Stimulated activated CD4-positive, alpha-beta T cell treated with anti-CD3 and anti-CD28 coated beads, TNF-alpha, amount 100 ng/mL, for 24 hours (primary cell): Measurements from ENCODE around the gene ANG.
"Not testable (repeated sequence)": the region's sequence is repeated elsewhere in the genome, so short reads cannot be mapped to it uniquely, and the experiment has no call there.

Experiments
- DNase-seq, 3 experiments: peaks; one replicate each; pipeline ENCODE4 v3.0.0-alpha.2; 2020; ENCODE audit warnings: low read depth in 3 of 3

ANG gene

GRCh38 chr14:20688167-20688839, at the start of gene ANG:
ANG (plus strand) TSS chr14:20688764; CDS start chr14:20693565, 4,801 bp downstream.
- DNase-seq, result no peak

- no peak for DNase-seq
Measured at GRCh38 chr14:20641591-20641990, 47.0 kb upstream of the ANG start, which contains the start of gene OR6S1. OR6S1 (minus strand) TSS chr14:20641691; CDS start chr14:20641691, 0 bp downstream.

GRCh38 chr14:20642182-20642581, 46.4 kb upstream of the ANG start:
- no peak for DNase-seq

GRCh38 chr14:20642755-20643154, 45.8 kb upstream of the ANG start:
- not testable (repeated sequence) for DNase-seq

GRCh38 chr14:20644520-20644919, 44.0 kb upstream of the ANG start:
- DNase-seq, result no peak

GRCh38 chr14:20645481-20645880, 43.1 kb upstream of the ANG start:
- DNase-seq, result no peak

- peak in 2 of 3 experiments; percentile 46 to 73 for DNase-seq
Measured at GRCh38 chr14:20652996-20653975, 35.3 kb upstream of the ANG start.

GRCh38 chr14:20655851-20656250, 32.7 kb upstream of the ANG start:
- DNase-seq, result no peak

- no peak for DNase-seq
Measured at GRCh38 chr14:20656274-20656673, 32.3 kb upstream of the ANG start.

GRCh38 chr14:20657216-20658211, 31.1 kb upstream of the ANG start:
- DNase-seq, result peak in 1 of 3 experiments; percentile 32

- DNase-seq, result no peak
Measured at GRCh38 chr14:20658246-20658645, 30.3 kb upstream of the ANG start.

GRCh38 chr14:20659336-20659735, 29.2 kb upstream of the ANG start:
- DNase-seq, result no peak

GRCh38 chr14:20659813-20660395, 28.7 kb upstream of the ANG start:
- DNase-seq, result no peak

GRCh38 chr14:20661197-20661596, 27.4 kb upstream of the ANG start:
- DNase-seq, result no peak

GRCh38 chr14:20662968-20663732, 25.4 kb upstream of the ANG start:
- peak; percentile 64 to 89 (median 67) for DNase-seq

GRCh38 chr14:20666400-20666961, 22.1 kb upstream of the ANG start:
- not testable (repeated sequence) for DNase-seq

- no peak for DNase-seq
Measured at GRCh38 chr14:20667957-20668356, 20.6 kb upstream of the ANG start.

- no peak for DNase-seq
Measured at GRCh38 chr14:20668969-20669368, 19.6 kb upstream of the ANG start.

GRCh38 chr14:20671597-20672283, 16.8 kb upstream of the ANG start:
- DNase-seq, result no peak
